AG09309 (cell line): Measurements from ENCODE around the gene EPHB1.

Source experiments
- DNase-seq: peaks from one replicate; pipeline ENCODE4 v3.0.0-alpha.2; 2010; ENCODE audit warnings: low read depth
- H3K4me3 ChIP-seq: 2 replicates; pipeline ENCODE4 v1.5.1; 2011; ENCODE audit warnings: mild to moderate bottlenecking, low read depth, low read length, moderate library complexity; ENCODE audit not compliant: control insufficient read depth
- TF ChIP-seq, protein P1 (sequence below): IDR thresholded peaks from 2 replicates; pipeline ENCODE4 v1.5.1; 2011; ENCODE audit warnings: mild to moderate bottlenecking, low read depth, low read length, inconsistent platforms; ENCODE audit not compliant: insufficient read depth, control insufficient read depth; ENCODE audit errors: missing control alignments

Gene EPHB1

DNA sequence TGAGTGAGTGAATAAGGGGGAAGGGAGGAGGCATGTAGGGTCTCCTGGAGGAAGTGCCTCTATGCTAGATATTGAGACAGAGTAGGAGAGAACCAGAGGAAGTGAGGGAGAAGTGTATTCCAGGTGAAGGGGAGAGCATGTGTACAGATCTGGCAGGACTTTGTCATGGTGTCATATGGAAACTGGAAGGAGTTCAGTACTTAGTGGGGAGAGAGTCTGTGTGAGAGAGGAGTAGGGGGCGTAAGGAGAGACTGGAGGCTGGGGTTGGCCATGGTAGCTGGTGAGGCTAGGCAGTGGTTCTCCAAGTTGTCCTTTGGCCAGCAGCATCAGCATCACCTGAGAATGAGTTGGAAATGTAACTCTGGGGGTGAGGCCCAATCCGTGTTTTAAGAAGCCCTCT, 29.6 kb upstream of the EPHB1 start:
- TF ChIP-seq, protein P1, sequence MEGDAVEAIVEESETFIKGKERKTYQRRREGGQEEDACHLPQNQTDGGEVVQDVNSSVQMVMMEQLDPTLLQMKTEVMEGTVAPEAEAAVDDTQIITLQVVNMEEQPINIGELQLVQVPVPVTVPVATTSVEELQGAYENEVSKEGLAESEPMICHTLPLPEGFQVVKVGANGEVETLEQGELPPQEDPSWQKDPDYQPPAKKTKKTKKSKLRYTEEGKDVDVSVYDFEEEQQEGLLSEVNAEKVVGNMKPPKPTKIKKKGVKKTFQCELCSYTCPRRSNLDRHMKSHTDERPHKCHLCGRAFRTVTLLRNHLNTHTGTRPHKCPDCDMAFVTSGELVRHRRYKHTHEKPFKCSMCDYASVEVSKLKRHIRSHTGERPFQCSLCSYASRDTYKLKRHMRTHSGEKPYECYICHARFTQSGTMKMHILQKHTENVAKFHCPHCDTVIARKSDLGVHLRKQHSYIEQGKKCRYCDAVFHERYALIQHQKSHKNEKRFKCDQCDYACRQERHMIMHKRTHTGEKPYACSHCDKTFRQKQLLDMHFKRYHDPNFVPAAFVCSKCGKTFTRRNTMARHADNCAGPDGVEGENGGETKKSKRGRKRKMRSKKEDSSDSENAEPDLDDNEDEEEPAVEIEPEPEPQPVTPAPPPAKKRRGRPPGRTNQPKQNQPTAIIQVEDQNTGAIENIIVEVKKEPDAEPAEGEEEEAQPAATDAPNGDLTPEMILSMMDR: no peak
- DNase-seq: no peak
- no peak overlapping the region for H3K4me3 ChIP-seq

DNA sequence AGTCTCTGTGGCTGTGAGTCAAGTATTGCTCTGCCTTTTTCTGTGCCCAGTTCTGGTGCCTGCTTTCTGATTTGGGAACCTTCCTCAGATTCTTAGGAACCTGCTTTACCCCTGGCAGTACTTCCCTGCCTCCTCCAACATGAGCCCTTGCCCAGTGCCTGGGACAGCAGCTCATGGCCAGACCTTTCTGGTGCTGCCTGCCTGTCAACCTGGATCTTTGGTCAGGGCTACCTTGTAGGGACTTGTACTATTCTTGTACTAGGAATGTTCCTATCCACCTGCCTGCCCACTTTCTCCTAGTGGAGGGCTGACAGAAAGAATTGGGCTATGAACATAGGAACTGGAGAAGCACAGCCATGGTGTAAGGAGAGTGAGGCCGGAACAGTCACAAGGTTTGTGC, 28.8 kb upstream of the EPHB1 start:
- TF ChIP-seq, protein P1: no peak
- no peak overlapping the region for H3K4me3 ChIP-seq
- no peak for DNase-seq

DNA sequence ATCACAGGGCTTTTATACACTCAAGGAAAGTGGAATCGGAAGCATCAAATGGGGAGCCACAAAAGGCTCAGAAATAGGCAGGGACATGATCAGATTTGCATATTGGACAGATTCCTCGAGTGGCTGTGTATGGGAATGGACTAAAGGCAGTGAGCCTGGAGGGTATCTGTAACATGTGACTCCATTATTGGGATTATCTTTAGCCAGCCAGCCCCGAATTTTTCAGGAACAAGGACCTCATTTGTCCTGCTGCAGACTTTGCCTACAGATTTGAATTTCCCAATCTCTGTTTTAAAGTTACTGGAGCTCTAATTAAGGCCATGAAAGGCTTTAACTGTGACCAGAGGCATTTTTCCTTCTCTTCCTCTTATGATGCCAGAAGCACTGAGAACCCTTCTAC, 26.9 kb upstream of the EPHB1 start:
- H3K4me3 ChIP-seq: no peak overlapping the region
- TF ChIP-seq, protein P1: no peak
- no peak for DNase-seq

DNA sequence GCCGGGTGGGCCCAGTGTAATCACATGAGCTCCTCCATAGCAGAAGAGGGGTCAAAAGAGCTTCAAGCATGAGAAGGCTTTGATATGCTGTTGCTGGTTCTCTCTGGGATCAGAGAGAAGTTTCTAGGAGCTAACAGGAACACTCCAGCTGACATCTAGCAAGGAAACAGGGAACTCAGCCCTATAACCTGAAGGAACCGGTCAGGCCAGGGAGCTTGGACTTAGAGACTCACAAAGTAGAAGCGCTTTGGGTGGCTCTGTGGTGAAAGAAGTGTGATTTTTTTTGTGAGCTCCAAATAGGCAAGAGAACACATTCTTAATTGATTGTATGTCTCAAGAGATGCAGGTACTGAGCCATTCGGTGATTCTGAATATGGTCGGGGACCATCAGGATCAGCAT, 26.2 kb upstream of the EPHB1 start:
- no peak for DNase-seq
- H3K4me3 ChIP-seq: no peak overlapping the region
- TF ChIP-seq, protein P1: no peak

DNA sequence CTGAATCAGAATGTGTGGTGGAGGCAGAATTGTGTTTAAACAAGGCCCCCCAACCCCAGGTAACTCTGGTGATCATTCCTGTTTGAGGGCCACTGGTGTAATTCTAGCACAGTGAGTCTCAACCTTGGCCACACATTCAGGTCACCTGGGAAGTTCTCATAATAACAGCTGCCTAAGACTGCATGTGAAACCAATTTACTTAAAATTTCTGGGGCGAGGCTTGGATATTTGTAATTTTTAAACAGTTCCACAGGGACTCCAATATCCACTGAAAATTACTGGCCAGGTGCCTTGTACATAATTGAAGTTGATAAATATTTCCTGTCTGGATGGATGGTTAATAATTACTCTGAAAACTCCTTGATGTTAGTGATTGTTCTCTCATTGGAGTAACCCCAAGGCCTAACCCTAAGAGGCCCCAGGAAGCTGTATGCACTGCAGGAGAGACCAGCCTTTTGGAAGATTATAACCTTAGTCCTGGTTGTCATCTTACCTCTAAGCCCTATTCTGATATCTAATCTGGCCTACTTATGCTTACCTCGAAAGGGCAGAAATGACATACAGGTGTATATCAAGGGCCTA, 25.7 kb upstream of the EPHB1 start:
- TF ChIP-seq, protein P1: no peak
- no peak for DNase-seq
- H3K4me3 ChIP-seq: no peak overlapping the region

DNA sequence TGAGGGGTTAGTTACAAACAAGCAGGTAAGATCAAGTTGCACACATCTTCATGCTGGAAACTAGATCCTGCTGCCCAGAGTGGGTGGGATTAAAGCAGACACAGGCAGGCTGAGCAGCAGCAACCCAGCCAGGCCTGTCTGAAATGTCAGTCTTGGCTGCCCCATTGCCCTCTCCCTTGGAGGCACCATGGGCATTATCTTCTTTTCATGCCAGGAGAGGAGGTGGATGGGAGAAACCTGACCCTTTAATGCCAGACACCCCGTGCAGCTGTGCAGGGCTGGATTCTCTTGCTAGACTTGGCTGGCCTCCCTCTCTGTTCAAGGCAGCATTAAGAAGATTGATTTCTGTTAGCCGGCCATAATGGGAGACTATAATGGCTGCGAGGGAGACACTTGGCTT, 23.0 kb upstream of the EPHB1 start:
- no peak for DNase-seq
- TF ChIP-seq, protein P1: no peak
- no peak overlapping the region for H3K4me3 ChIP-seq

DNA sequence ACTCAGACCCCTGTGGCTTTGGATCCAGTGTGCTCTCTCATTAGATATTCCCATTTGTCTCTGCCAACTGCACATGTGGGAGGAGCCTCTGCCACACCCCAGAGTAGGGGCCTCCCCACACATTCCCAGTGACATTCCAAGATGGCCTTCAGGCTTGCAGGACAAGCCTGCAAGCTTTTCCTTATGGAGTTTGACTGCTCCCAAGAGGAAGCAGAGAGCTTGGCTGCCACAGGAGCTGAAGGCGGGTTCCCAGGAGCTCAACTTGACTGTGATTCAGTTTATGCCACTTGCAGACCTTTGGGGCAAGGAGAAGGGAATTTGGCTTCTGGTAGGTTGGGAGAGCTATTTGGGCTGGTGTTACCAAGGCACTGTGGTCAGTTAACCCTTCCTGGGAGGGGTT, 22.5 kb upstream of the EPHB1 start:
- H3K4me3 ChIP-seq: no peak overlapping the region
- DNase-seq: no peak
- TF ChIP-seq, protein P1: no peak
